GM12892 (cell line): ENCODE data around the gene TSNAX.

Experiments
- POLR2A ChIP-seq: IDR thresholded peaks from 2 replicates; pipeline ENCODE4 v1.6.1; 2011; ENCODE audit warnings: low read depth, low read length, control low read depth
- POLR2AphosphoS5 ChIP-seq: IDR thresholded peaks from 2 replicates; pipeline ENCODE4 v1.6.1; 2011; ENCODE audit warnings: low read depth, low read length, control low read depth
- TAF1 ChIP-seq: IDR thresholded peaks from 2 replicates; pipeline ENCODE4 v1.6.1; 2011; ENCODE audit warnings: low read depth, mild to moderate bottlenecking, control low read depth, low read length, borderline replicate concordance

DNA sequence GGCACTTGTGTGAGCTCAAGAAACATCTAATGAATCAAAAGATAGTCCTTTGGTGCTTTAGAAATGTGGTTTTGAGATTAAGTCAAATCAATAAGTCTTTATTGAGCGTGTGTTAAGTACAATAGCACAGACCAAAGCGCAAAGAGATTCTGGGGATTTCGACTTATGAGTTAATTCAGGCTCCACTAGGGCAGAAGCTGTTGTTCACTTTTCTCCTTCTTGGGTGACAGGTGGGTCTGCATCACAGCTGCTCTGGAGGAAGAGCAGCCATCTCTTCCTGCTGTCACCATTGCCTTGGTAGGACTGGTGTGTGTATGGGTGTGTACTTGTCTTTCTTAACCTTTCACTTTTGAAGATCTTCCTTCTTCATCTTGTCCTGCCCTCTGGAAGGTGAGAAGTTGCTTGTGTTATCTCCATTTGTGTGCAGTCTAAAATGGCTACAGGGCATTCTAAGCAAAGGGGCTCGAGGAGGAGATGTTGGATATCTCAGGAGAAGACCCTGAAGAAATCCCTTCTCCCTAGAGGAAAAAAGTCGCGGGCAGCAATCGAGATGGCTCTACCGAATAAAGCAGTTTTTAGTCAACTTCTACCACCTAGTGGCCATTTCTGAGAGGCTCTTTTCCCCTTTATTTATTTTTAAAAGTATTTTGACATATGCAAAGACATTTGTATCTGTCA, 75.3 kb downstream of the TSNAX start:
- TF ChIP-seq POLR2AphosphoS5 (no peak), POLR2A (no peak), TAF1 (no peak)
